ENCODE measurements around the gene LRRIQ3. TPM values are rescaled to one million over a fixed set of nuclear protein-coding genes. Genes with fewer than 3 reads are reported as not detected.

The LRRIQ3 gene
- total and polyA plus RNA-seq, 10 of the 15 experiments (the other 5 are each of a cell fraction or from before 2014, with no cell fraction given): 1.1 to 5.1 (median 2.7) TPM

DNA sequence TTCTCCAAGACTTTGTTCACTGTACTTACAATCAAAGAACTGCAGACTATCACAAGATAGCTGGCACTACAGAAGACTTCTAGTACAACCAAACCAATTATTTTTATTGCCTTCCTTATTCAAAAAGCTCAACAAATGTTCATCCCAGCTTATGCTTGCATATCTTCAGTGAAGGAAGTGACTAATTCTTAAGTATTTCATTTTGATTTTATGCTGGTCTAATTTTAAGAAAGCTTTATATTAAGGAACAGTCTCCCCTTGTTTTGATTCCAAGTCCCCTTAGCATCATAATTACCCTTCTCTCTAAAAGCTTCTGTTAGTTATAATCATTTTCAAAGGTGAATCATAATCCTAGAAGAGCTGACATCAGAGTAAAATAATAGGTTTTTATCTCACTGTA is 132.9 kb downstream of the LRRIQ3 start (continued):
- TF ChIP-seq, protein P1, sequence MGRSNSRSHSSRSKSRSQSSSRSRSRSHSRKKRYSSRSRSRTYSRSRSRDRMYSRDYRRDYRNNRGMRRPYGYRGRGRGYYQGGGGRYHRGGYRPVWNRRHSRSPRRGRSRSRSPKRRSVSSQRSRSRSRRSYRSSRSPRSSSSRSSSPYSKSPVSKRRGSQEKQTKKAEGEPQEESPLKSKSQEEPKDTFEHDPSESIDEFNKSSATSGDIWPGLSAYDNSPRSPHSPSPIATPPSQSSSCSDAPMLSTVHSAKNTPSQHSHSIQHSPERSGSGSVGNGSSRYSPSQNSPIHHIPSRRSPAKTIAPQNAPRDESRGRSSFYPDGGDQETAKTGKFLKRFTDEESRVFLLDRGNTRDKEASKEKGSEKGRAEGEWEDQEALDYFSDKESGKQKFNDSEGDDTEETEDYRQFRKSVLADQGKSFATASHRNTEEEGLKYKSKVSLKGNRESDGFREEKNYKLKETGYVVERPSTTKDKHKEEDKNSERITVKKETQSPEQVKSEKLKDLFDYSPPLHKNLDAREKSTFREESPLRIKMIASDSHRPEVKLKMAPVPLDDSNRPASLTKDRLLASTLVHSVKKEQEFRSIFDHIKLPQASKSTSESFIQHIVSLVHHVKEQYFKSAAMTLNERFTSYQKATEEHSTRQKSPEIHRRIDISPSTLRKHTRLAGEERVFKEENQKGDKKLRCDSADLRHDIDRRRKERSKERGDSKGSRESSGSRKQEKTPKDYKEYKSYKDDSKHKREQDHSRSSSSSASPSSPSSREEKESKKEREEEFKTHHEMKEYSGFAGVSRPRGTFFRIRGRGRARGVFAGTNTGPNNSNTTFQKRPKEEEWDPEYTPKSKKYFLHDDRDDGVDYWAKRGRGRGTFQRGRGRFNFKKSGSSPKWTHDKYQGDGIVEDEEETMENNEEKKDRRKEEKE (IDR thresholded peaks at IDR 0.05): no peak
- TF ChIP-seq CHD4 (IDR thresholded peaks at IDR 0.05) (no peak), ZNF207 (IDR thresholded peaks at IDR 0.05; ENCODE audit: borderline replicate concordance) (no peak), RELA (IDR thresholded peaks at IDR 0.05; ENCODE audit: borderline replicate concordance, partially characterized antibody) (no peak)

DNA sequence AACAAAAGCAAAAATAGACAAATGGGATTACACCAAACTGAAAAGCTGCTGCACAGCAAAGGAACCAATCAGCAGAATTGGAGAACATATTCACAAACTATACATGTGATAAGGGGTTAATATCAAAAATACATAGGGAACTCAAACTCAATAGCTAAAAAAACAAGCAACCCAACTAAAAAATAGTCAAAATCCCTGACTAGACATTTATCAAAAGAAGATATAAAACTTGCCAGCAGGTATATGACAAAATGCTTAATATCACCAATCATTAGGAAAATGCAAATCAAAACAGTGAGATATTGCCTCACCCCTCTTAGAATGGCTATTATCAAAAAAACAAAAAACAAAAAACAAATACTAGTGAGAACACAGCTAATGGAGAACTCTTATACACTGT is 140.3 kb downstream of the LRRIQ3 start:
- FAIRE-seq (no peak), DNase-seq (ENCODE audit: low read depth, low spot score) (no peak), ATAC-seq (no peak)
- intact Hi-C loops (cut with micrococcal nuclease; ENCODE audit: unreplicated experiment): no loop called here
- no peak overlapping the region for H3K4me2 ChIP-seq (ENCODE audit: control insufficient read depth, insufficient read depth)
- no peaks in the 10 kb centered on the region for H3K27me3 ChIP-seq (replicated peaks in 1 of 2; ENCODE audit: control insufficient read depth in 2 of 2, insufficient read depth in 2 of 2, low read length in 1 of 2)
- in situ Hi-C loops (cut with MboI): no loop called here
- H3K36me3 ChIP-seq (ENCODE audit: control insufficient read depth in 2 of 2, insufficient read depth in 2 of 2, low read length in 1 of 2): no peaks in the 10 kb centered on the region
- POLR2A ChIA-PET: no interaction called here
- no TSS peak for BruUV-seq (replicated peaks)
- H2AFZ ChIP-seq (ENCODE audit: control insufficient read depth, low read depth, low read length): no peak overlapping the region
- no peaks in the 10 kb centered on the region for H3K79me2 ChIP-seq (ENCODE audit: control insufficient read depth, insufficient read depth, low read length)
- CTCF ChIA-PET: no interaction called here
- no peaks in the 10 kb centered on the region for H3K9me3 ChIP-seq (replicated peaks; ENCODE audit: control insufficient read depth, insufficient read depth, low read length)
- no peak overlapping the region for H3K27ac ChIP-seq (ENCODE audit: control insufficient read depth, insufficient read depth)
- H4K20me1 ChIP-seq (ENCODE audit: control insufficient read depth, insufficient read depth): no peaks in the 10 kb centered on the region
- SMC1A ChIA-PET (ENCODE audit: uncharacterized antibody, unreplicated experiment): no interaction called here
- RAD21 ChIA-PET (ENCODE audit: unreplicated experiment): no interaction called here
- no peak overlapping the region for H3K9ac ChIP-seq (ENCODE audit: control insufficient read depth, insufficient read depth, low read length)
- TF ChIP-seq TARDBP (IDR thresholded peaks at IDR 0.05; ENCODE audit: borderline replicate concordance): no peak
- TF ChIP-seq HSF1 (IDR thresholded peaks at IDR 0.05; ENCODE audit: low read depth, low read length): no peak
- TF ChIP-seq MAX (IDR thresholded peaks at IDR 0.05; ENCODE audit: low read depth, low read length): no peak
- TF ChIP-seq MYB (IDR thresholded peaks at IDR 0.05; ENCODE audit: borderline replicate concordance, low read depth, low read length): no peak
- no peak for TF ChIP-seq POLR2A (IDR thresholded peaks at IDR 0.05; ENCODE audit: low read depth, low read length)
- no peak for TF ChIP-seq SIX5 (IDR thresholded peaks at IDR 0.05; ENCODE audit: low read depth, low read length, severe bottlenecking)
- no peak for TF ChIP-seq DPF2 (IDR thresholded peaks at IDR 0.05)
- TF ChIP-seq PKNOX1 (IDR thresholded peaks at IDR 0.05): no peak
- no peak for TF ChIP-seq CHD2 (IDR thresholded peaks at IDR 0.05; ENCODE audit: borderline replicate concordance, low read depth, low read length)
- TF ChIP-seq YY1 (IDR thresholded peaks at IDR 0.05; ENCODE audit: low read depth, low read length): no peak
- TF ChIP-seq GATAD2B (conservative IDR thresholded peaks at IDR 0.05; ENCODE audit: low read depth): no peak
- no peak for TF ChIP-seq SIN3A (IDR thresholded peaks at IDR 0.05; ENCODE audit: low read depth, low read length)
- TF ChIP-seq SRF (IDR thresholded peaks at IDR 0.05; ENCODE audit: low read depth in 2 of 2, low read length in 2 of 2): no peak
- no peak for TF ChIP-seq SP1 (IDR thresholded peaks at IDR 0.05; ENCODE audit: low read depth, low read length)
- TF ChIP-seq CEBPB (IDR thresholded peaks at IDR 0.05; ENCODE audit: borderline replicate concordance in 1 of 2, low read depth in 2 of 2, low read length in 2 of 2): no peak
- TF ChIP-seq KAT2A (conservative IDR thresholded peaks at IDR 0.05; ENCODE audit: control insufficient read depth, low read depth, low read length): no peak
- TF ChIP-seq ATF7 (IDR thresholded peaks at IDR 0.05; ENCODE audit: low read depth): no peak
- no peak for TF ChIP-seq BACH1 (IDR thresholded peaks at IDR 0.05; ENCODE audit: borderline replicate concordance)
- no peaks in the 10 kb centered on the region for H3K4me1 ChIP-seq (ENCODE audit: control insufficient read depth, insufficient read depth, low read length)
- no peak overlapping the region for H3K4me3 ChIP-seq
